ENCODE data around the gene MICA. TPM values are rescaled to one million over a fixed set of nuclear protein-coding genes. Genes with fewer than 3 reads are reported as not detected.

MICA gene
- total RNA-seq, 4 donors from 2014 or later = 7.1 to 16.4 (median 15.2) TPM

DNA sequence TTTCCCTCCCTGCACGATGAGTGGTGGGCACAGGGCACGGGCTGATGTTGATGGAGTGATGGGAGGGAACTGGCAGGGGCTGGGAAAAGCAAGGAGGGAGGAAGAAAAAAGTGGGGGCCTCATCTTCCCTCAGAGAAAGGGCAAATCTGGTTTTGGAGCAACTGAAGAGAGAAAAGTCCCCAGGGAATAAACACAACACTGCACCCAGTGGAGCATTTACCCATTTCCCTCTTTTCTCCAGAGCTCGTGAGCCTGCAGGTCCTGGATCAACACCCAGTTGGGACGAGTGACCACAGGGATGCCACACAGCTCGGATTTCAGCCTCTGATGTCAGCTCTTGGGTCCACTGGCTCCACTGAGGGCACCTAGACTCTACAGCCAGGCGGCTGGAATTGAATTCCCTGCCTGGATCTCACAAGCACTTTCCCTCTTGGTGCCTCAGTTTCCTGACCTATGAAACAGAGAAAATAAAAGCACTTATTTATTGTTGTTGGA, 11.4 kb downstream of the MICA start:
- 85% methylated on average over 6 of the region's 6 CpGs for WGBS
- DNase-seq (ENCODE audit: low spot score in 2 of 2) = no peak
- Histone ChIP-seq H3K27me3 (no peaks in the 10 kb centered on the region), H3K4me3 (no peak overlapping the region), H3K4me1 (peaks cover 3% of the 10 kb centered on the region), H3K36me3 (peaks cover 59% of the 10 kb centered on the region), H3K27ac (no peak overlapping the region), H3K9me3 (no peaks in the 10 kb centered on the region)
- TF ChIP-seq EP300 (IDR thresholded peaks at IDR 0.05) (no peak), POLR2A (IDR thresholded peaks at IDR 0.05) (no peak), POLR2AphosphoS5 (IDR thresholded peaks at IDR 0.05) (no peak)
- TF ChIP-seq, protein P1, sequence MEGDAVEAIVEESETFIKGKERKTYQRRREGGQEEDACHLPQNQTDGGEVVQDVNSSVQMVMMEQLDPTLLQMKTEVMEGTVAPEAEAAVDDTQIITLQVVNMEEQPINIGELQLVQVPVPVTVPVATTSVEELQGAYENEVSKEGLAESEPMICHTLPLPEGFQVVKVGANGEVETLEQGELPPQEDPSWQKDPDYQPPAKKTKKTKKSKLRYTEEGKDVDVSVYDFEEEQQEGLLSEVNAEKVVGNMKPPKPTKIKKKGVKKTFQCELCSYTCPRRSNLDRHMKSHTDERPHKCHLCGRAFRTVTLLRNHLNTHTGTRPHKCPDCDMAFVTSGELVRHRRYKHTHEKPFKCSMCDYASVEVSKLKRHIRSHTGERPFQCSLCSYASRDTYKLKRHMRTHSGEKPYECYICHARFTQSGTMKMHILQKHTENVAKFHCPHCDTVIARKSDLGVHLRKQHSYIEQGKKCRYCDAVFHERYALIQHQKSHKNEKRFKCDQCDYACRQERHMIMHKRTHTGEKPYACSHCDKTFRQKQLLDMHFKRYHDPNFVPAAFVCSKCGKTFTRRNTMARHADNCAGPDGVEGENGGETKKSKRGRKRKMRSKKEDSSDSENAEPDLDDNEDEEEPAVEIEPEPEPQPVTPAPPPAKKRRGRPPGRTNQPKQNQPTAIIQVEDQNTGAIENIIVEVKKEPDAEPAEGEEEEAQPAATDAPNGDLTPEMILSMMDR (IDR thresholded peaks at IDR 0.05) = no peak

DNA sequence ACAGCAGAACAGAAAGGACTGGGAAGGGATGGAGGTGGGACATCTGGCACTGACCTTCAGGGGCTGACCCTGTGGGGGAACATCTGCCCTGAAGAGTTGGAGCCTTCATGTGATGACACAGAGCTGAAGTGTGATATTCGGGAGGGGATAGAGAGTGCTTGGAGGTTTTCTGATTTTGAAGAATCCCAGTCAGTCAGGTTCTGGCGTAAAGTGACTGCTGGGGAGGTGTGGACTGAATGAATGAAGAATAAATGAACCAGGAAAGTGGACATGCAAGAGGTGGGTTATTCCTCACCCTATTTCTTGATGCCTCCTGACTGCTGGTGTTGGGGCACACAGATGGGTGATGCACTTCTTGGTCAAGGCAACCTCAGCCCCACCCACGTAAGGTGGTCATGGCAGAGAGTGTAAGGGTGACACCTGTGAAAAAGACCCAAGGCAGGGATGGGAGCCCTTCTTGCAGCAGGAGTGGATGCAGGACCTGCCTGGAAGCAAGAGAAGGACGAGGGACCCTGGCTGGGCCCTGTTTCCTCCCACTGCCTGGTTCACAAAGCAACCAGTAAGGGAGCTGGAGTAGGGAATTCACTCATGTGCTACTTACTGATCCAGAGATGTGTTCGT, 13.1 kb downstream of the MICA start:
- H3K36me3 ChIP-seq = peaks cover 50% of the 10 kb centered on the region
- WGBS = 86% methylated on average over 5 of the region's 5 CpGs

DNA sequence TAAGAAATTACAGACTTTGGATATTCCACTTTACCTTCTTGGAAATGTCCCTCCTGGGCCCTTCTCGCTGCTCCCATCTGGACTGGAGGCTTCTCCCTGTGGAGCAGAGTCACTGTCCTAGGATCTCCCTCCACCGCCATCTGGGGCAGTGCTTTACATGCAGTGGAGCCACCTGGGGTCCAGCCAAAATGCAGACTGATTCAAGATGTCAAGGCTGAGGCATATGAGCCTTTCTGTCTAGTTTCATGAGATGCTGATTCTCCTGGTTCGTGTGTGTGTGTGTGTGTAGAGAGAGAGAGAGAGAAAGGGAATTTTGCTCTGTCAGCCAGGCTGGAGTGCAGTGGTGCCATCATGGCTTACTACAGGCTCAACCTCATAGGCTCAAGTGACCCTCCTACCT, 14.9 kb downstream of the MICA start:
- H3K27me3 ChIP-seq = no peaks in the 10 kb centered on the region
- H3K36me3 ChIP-seq = peaks cover 34% of the 10 kb centered on the region
- 67% methylated on average over 3 of the region's 3 CpGs for WGBS
- DNase-seq (ENCODE audit: low spot score in 2 of 2) = no peak
- no peak overlapping the region for H3K4me3 ChIP-seq
- H3K27ac ChIP-seq = no peak overlapping the region
- no peaks in the 10 kb centered on the region for H3K9me3 ChIP-seq
- H3K4me1 ChIP-seq = no peaks in the 10 kb centered on the region
- no peak for TF ChIP-seq POLR2AphosphoS5 (IDR thresholded peaks at IDR 0.05)
- no peak for TF ChIP-seq POLR2A (IDR thresholded peaks at IDR 0.05)
- no peak for TF ChIP-seq EP300 (IDR thresholded peaks at IDR 0.05)
- TF ChIP-seq, protein P1 (IDR thresholded peaks at IDR 0.05) = no peak

More for the DNA sequence above, 13.1 kb downstream of the MICA start:
- Histone ChIP-seq H3K4me3 (no peak overlapping the region), H3K4me1 (no peaks in the 10 kb centered on the region), H3K27ac (no peak overlapping the region), H3K27me3 (no peaks in the 10 kb centered on the region), H3K9me3 (no peaks in the 10 kb centered on the region)
- TF ChIP-seq EP300 (IDR thresholded peaks at IDR 0.05) (no peak), POLR2AphosphoS5 (IDR thresholded peaks at IDR 0.05) (no peak), POLR2A (IDR thresholded peaks at IDR 0.05) (no peak)
- TF ChIP-seq, protein P1 (IDR thresholded peaks at IDR 0.05) = no peak
- no peak for DNase-seq (ENCODE audit: low spot score in 2 of 2)

DNA sequence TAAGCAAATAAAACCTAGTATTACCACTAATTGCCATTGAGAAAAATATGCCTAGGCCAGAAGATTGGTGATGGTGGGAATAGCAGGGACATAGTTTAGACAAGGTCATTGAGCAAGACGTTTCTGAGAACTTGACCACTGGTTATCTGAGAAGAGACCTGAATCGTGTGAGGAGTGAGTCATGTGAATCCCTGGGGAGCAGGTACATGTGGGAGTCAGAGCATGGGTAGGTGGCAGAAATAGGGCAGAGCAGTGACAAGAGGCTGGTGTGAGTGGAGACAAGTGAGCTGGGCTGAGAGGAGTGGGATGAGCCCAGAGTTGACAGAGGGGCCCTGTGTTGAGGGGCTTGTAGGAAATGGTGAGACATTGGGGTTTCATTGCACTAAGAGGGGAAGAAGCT, 16.4 kb downstream of the MICA start:
- no peak for DNase-seq (ENCODE audit: low spot score in 2 of 2)
- Histone ChIP-seq H3K27me3 (no peaks in the 10 kb centered on the region), H3K36me3 (peaks cover 22% of the 10 kb centered on the region), H3K27ac (no peak overlapping the region), H3K4me3 (no peak overlapping the region), H3K4me1 (no peaks in the 10 kb centered on the region), H3K9me3 (no peaks in the 10 kb centered on the region)
- 61% methylated on average over 2 of the region's 2 CpGs for WGBS
- TF ChIP-seq POLR2A (IDR thresholded peaks at IDR 0.05) (no peak), POLR2AphosphoS5 (IDR thresholded peaks at IDR 0.05) (no peak), EP300 (IDR thresholded peaks at IDR 0.05) (no peak)
- TF ChIP-seq, protein P1 (IDR thresholded peaks at IDR 0.05) = no peak

DNA sequence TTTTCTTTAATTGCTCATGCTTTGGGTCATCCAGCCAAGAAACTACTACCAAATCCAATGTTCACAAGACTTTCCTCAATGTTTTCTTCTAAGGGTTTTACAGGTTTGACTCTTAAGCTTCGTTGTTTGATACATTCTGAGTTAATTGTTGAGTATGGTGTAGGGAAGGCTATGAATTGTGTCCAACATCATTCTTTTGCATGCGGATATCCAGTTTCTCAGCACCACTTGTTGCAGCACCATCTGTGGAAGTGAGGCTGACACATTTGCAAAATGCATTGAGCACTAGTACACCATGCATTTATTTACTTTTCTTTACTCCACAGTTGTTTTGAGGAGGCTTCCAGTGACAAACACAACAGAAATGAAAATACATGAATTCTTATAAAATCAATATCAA, 17.2 kb downstream of the MICA start:
- H3K27me3 ChIP-seq = no peaks in the 10 kb centered on the region
- no peak overlapping the region for H3K4me3 ChIP-seq
- 87% methylated on average over 2 of the region's 2 CpGs for WGBS
- H3K27ac ChIP-seq = no peak overlapping the region
- DNase-seq (ENCODE audit: low spot score in 2 of 2) = no peak
- no peaks in the 10 kb centered on the region for H3K4me1 ChIP-seq
- H3K36me3 ChIP-seq = peaks cover 15% of the 10 kb centered on the region
- no peaks in the 10 kb centered on the region for H3K9me3 ChIP-seq
- TF ChIP-seq POLR2AphosphoS5 (IDR thresholded peaks at IDR 0.05) (no peak), EP300 (IDR thresholded peaks at IDR 0.05) (no peak), POLR2A (IDR thresholded peaks at IDR 0.05) (no peak)
- TF ChIP-seq, protein P1 (IDR thresholded peaks at IDR 0.05) = no peak

Measured in suprapubic skin (tissue), 4 donors.